HepG2 (cell line): ENCODE data around the gene TRIO. TPM values are rescaled to one million over a fixed set of nuclear protein-coding genes. Genes with fewer than 3 reads are reported as not detected.
"Not testable (repeated sequence)": the region's sequence is repeated elsewhere in the genome, so short reads cannot be mapped to it uniquely, and the experiment has no call there.

Experiments
- CEBPG ChIP-seq: IDR thresholded peaks from 2 replicates; pipeline ENCODE4 v1.6.1; 2016
- FOXA3 ChIP-seq: IDR thresholded peaks from 2 replicates; pipeline ENCODE4 v1.6.1; 2016; ENCODE audit warnings: missing genetic modification reagents, missing compliant biosample characterization
- GATAD2A ChIP-seq: IDR thresholded peaks from 2 replicates; pipeline ENCODE4 v1.6.1; 2016
- HHEX ChIP-seq: IDR thresholded peaks from 2 replicates; pipeline ENCODE4 v1.6.1; 2016; ENCODE audit warnings: control low read depth
- NONO ChIP-seq, 2 experiments: fragments of 450-650 bp in 1 of 2; sonication (generic) in 1 of 2; formaldehyde crosslinking in 1 of 2; IDR thresholded peaks in 1 of 2; conservative IDR thresholded peaks in 1 of 2; 2 replicates each; pipeline versions ENCODE4 v1.6.1 to v1.8.0; 2017 to 2022; ENCODE audit warnings: mild to moderate bottlenecking in 1 of 2, missing genetic modification reagents in 1 of 2, moderate library complexity in 1 of 2
- NR2F6 ChIP-seq, 2 experiments: IDR thresholded peaks; 2 replicates each; pipeline ENCODE4 v1.6.1; 2016; ENCODE audit warnings: antibody characterized with exemption in 1 of 2, mild to moderate bottlenecking in 1 of 2
- PITX1 ChIP-seq: sonication (generic); formaldehyde crosslinking; IDR thresholded peaks from 2 replicates; pipeline ENCODE4 v1.5.1; 2020; ENCODE audit warnings: mild to moderate bottlenecking, missing genetic modification reagents
- RARA ChIP-seq: IDR thresholded peaks from 2 replicates; pipeline ENCODE4 v1.6.1; 2016; ENCODE audit warnings: missing genetic modification reagents, missing compliant biosample characterization
- RCOR2 ChIP-seq: IDR thresholded peaks from 2 replicates; pipeline ENCODE4 v1.6.1; 2016; ENCODE audit warnings: missing biosample characterization, missing genetic modification reagents
- RXRB ChIP-seq: IDR thresholded peaks from 2 replicates; pipeline ENCODE4 v1.6.1; 2016; ENCODE audit warnings: borderline replicate concordance, missing genetic modification reagents, missing compliant biosample characterization
- SALL1 ChIP-seq: sonication (generic); formaldehyde crosslinking; IDR thresholded peaks from 2 replicates; pipeline ENCODE4 v1.8.0; 2022; ENCODE audit warnings: mild to moderate bottlenecking, missing genetic modification reagents
- SKI ChIP-seq: fragments of 450-650 bp; IDR thresholded peaks from one replicate; pipeline ENCODE4 v1.6.1; 2018; ENCODE audit warnings: mild to moderate bottlenecking; ENCODE audit not compliant: partially characterized antibody
- SOX13 ChIP-seq, 3 experiments: fragments of 450-650 bp in 1 of 3; sonication (generic) in 1 of 3; formaldehyde crosslinking in 1 of 3; IDR thresholded peaks in 2 of 3; conservative IDR thresholded peaks in 1 of 3; 2 replicates each; pipeline versions ENCODE4 v1.5.0 to v1.6.1; 2016 to 2020; ENCODE audit warnings: antibody characterized with exemption in 1 of 3, mild to moderate bottlenecking in 1 of 3, missing compliant biosample characterization in 1 of 3, missing genetic modification reagents in 1 of 3, moderate library complexity in 1 of 3
- SOX6 ChIP-seq, 2 experiments: fragments of 450-650 bp in 1 of 2; sonication (generic) in 1 of 2; formaldehyde crosslinking in 1 of 2; IDR thresholded peaks; 2 replicates each; pipeline versions ENCODE4 v1.4.0 to v1.6.1; 2017 to 2020; ENCODE audit warnings: antibody characterized with exemption in 1 of 2, mild to moderate bottlenecking in 1 of 2, missing genetic modification reagents in 1 of 2
- TARDBP ChIP-seq: sonication (generic); formaldehyde crosslinking; IDR thresholded peaks from 2 replicates; pipeline ENCODE4 v1.8.0; 2022; ENCODE audit warnings: mild to moderate bottlenecking, missing genetic modification reagents
- ZNF441 ChIP-seq: sonication (generic); formaldehyde crosslinking; IDR thresholded peaks from 2 replicates; pipeline ENCODE4 v1.7.0; 2021; ENCODE audit warnings: missing genetic modification reagents, borderline replicate concordance
- ZNF460 ChIP-seq: sonication (generic); formaldehyde crosslinking; IDR thresholded peaks from 2 replicates; pipeline ENCODE4 v1.5.1; 2020; ENCODE audit warnings: missing genetic modification reagents, mild to moderate bottlenecking, borderline replicate concordance
- ZNF788 ChIP-seq: sonication (generic); formaldehyde crosslinking; IDR thresholded peaks from 2 replicates; pipeline ENCODE4 v1.5.0; 2020; ENCODE audit warnings: mild to moderate bottlenecking, missing genetic modification reagents, borderline replicate concordance
- polyA plus RNA-seq, 8 experiments: library from polyadenylated mRNA; depleted of rRNA in 3 of 8; stranded (reverse) in 7 of 8; unstranded in 1 of 8; fragments of >200 nt; fragmentation: Illumina TruSeq in 4 of 8; extraction: Trizol in 4 of 8; gene quantifications; 2 replicates each; pipeline versions ENCODE4 v1.2.1 to v1.2.3, GENCODE V29; 2011 to 2016; ENCODE audit warnings: low read depth in 4 of 8, missing spikeins in 1 of 8, mixed read lengths in 1 of 8; ENCODE audit not compliant: insufficient read depth in 1 of 8
- total RNA-seq, 5 experiments: library from RNA; depleted of rRNA; stranded (reverse); fragments of >200 nt; fragmentation: Illumina TruSeq; extraction: Trizol; gene quantifications; 2 replicates each; pipeline ENCODE4 v1.2.3, GENCODE V29; 2016; ENCODE audit warnings: low read depth in 1 of 5
- TF ChIP-seq, protein P1 (sequence below): sonication (generic); formaldehyde crosslinking; IDR thresholded peaks from 2 replicates; pipeline ENCODE4 v1.4.0; 2020; ENCODE audit warnings: mild to moderate bottlenecking, missing genetic modification reagents
- TF ChIP-seq, protein P2 (sequence below): sonication (generic); formaldehyde crosslinking; conservative IDR thresholded peaks from 2 replicates; pipeline ENCODE4 v1.4.0; 2020; ENCODE audit warnings: mild to moderate bottlenecking, missing genetic modification reagents, moderate library complexity

The TRIO gene
- total and polyA plus RNA-seq, 2 of the 13 experiments (the other 11 are each of a cell fraction or from before 2014, with no cell fraction given), result 45.2 to 45.9 TPM

DNA sequence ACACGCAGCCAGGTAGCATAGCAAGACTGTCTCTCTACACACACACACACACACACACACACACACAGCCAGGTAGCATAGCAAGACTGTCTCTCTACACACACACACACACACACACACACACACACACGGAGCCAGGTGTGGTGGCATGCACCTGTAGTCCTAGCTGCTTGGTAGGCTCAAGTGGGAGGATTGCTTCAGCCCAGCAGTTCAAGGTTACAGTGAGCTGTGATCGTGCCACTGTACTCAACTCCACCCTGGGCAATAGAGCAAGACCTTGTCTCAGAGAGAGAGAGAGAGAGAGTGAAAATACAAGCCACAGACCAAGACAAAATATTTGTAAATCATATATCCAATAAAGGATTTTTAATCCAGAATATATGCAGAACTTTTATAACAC is 64.3 kb downstream of the TRIO start (continued):
- TF ChIP-seq RXRB (CRISPR knock-in tag) (peak; percentile 57; the same call in 1 of the 2 replicates), TARDBP (CRISPR knock-in tag) (0 out of 2 replicates have a peak, but pooled peaks have one; percentile 34), NR2F6 (CRISPR knock-in tag; IDR thresholded peaks at IDR 0.05) (peak; percentile 62), ZNF788 (peak; percentile 30; the same call in 1 of the 2 replicates), FOXA3 (CRISPR knock-in tag) (peak; percentile 39; the same call in 1 of the 2 replicates), GATAD2A (CRISPR knock-in tag) (peak; percentile 73), HHEX (0 out of 2 replicates have a peak, but pooled peaks have one; percentile 12), ZNF460 (peak; percentile 99), RCOR2 (peak; percentile 71; the same call in 1 of the 2 replicates), SOX6 (CRISPR knock-in tag; IDR thresholded peaks at IDR 0.05) (peak; percentile 52; the same call in 1 of the 2 replicates), RARA (CRISPR knock-in tag) (peak; percentile 65; the same call in 1 of the 2 replicates), SOX13 (CRISPR knock-in tag; conservative IDR thresholded peaks at IDR 0.05 in 1 of 2, IDR thresholded peaks at IDR 0.05 in 1 of 2) (peak in 1 of 2 experiments; percentile 48; a peak in 1 of 4 replicates), NONO (CRISPR knock-in tag; conservative IDR thresholded peaks at IDR 0.05) (0 out of 2 replicates have a peak, but pooled peaks have one; percentile 39), SKI (peak; percentile 13), PITX1 (CRISPR knock-in tag) (peak; percentile 37; the same call in 1 of the 2 replicates), ZNF441 (CRISPR knock-in tag) (peak; percentile 87), CEBPG (CRISPR knock-in tag) (peak; percentile 88), SALL1 (peak; percentile 79)
- TF ChIP-seq, protein P1, sequence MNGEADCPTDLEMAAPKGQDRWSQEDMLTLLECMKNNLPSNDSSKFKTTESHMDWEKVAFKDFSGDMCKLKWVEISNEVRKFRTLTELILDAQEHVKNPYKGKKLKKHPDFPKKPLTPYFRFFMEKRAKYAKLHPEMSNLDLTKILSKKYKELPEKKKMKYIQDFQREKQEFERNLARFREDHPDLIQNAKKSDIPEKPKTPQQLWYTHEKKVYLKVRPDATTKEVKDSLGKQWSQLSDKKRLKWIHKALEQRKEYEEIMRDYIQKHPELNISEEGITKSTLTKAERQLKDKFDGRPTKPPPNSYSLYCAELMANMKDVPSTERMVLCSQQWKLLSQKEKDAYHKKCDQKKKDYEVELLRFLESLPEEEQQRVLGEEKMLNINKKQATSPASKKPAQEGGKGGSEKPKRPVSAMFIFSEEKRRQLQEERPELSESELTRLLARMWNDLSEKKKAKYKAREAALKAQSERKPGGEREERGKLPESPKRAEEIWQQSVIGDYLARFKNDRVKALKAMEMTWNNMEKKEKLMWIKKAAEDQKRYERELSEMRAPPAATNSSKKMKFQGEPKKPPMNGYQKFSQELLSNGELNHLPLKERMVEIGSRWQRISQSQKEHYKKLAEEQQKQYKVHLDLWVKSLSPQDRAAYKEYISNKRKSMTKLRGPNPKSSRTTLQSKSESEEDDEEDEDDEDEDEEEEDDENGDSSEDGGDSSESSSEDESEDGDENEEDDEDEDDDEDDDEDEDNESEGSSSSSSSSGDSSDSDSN, result 0 out of 2 replicates have a peak, but pooled peaks have one; percentile 29
- TF ChIP-seq NR2F6, SOX6, SOX13, NONO (IDR thresholded peaks at IDR 0.05): not testable (repeated sequence)
- TF ChIP-seq, protein P2, sequence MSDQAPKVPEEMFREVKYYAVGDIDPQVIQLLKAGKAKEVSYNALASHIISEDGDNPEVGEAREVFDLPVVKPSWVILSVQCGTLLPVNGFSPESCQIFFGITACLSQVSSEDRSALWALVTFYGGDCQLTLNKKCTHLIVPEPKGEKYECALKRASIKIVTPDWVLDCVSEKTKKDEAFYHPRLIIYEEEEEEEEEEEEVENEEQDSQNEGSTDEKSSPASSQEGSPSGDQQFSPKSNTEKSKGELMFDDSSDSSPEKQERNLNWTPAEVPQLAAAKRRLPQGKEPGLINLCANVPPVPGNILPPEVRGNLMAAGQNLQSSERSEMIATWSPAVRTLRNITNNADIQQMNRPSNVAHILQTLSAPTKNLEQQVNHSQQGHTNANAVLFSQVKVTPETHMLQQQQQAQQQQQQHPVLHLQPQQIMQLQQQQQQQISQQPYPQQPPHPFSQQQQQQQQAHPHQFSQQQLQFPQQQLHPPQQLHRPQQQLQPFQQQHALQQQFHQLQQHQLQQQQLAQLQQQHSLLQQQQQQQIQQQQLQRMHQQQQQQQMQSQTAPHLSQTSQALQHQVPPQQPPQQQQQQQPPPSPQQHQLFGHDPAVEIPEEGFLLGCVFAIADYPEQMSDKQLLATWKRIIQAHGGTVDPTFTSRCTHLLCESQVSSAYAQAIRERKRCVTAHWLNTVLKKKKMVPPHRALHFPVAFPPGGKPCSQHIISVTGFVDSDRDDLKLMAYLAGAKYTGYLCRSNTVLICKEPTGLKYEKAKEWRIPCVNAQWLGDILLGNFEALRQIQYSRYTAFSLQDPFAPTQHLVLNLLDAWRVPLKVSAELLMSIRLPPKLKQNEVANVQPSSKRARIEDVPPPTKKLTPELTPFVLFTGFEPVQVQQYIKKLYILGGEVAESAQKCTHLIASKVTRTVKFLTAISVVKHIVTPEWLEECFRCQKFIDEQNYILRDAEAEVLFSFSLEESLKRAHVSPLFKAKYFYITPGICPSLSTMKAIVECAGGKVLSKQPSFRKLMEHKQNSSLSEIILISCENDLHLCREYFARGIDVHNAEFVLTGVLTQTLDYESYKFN (CRISPR knock-in tag), result peak; percentile 42
